Measurements from ENCODE around the gene LDLRAD2.

LDLRAD2 gene

DNA sequence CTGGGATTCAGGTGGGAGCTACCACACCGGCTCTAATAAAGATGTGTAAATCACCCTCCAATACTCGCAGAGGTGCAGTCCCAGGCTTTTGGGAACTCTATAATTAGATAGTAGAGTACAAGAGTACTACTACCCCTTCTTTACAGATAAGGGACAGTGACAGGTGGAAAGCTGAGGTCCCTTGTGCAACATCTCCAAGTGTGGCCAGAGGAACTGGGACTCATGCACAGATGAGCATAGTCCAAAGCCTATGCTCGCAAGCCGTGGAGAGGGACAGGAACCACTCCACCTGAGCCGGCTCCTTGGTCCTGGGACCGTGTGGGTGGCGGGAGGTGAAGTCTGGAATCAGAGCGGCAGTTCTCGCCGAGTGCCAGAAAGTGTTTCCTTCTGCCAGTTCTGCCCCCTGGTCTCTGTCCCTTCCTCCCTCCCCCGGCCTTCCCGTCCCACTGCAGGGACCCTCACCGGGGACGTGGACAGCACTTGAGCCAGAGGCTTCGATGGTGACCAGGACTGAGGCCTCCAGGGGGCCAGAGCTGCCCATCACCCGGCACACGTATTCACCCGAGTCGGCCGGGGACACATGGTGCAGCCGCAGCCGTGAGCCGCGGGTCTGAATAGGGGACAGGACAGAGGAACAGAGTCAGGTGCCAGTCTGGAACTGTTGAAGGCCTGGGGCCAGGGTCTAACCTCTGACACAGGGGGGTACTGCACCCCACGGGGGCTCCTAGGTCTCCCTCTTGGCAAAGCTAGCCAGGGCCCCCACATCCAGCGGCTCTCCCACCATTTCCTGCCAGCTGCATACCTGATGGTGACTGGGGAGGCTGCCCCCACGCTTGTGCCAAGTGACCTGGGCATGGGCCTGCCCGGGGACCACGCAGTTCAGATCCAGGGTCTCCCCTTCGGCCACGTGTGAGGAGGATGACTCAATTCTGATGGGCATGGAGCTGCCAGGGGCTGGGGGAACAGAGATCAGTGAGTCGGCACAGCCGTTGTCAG is 33.9 kb downstream of the LDLRAD2 start:
- DNase-seq: no peak

DNA sequence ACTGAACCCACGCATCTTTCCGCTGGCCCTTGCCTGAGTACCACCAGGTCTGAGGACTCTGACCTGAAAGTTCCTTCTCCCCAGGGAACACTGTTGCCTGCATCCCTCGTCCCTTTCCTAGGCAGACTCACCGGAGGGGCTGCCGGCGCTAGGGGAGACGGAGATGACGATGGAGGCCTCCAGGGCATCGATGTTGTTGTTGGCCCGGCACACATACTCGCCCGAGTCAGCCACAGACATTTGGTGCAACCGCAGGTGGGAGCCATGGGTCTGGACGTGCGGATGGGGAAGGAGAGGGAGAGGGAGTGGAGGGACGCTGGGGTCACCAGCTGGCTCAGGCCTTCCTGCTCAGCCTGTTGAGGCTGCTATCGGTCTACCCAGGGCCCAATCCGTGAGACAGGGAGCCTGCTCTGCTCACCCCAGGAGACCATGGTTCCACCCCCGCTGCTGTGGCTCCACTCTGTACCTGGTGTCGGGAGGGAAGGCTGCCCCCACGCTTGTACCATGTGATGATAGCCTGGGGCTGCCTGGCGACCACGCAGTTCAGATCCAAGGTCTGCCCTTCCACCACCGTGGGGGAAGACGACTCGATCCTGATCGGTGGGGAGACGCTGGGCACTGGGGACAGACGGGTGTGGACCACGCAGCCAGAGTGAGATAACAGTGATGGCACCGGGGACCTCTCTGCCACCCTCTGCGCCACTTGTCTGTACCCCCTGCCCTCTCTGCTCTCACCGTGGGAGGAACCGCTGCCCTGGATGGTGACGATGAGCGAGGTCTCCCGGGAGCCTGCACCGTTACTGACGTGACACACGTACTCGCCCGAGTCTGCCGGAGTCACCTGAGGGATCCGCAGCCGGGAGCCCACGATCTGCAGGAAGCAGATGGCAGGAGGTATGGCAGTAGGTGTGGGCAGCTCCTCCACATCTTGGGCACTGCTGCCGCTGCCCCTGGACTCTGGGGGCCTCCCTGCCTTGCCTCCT is 35.4 kb downstream of the LDLRAD2 start:
- no peak for DNase-seq

GRCh38 chr1:21848524-21849174 is 36.6 kb downstream of the LDLRAD2 start:
- DNase-seq: no peak

GRCh38 chr1:21849909-21850576 is 38.0 kb downstream of the LDLRAD2 start:
- DNase-seq: no peak

GRCh38 chr1:21851430-21852250 is 39.6 kb downstream of the LDLRAD2 start:
- no peak for DNase-seq

- DNase-seq: no peak
These were observed 40.4 kb downstream of the LDLRAD2 start for GRCh38 chr1:21852282-21853130.

DNA sequence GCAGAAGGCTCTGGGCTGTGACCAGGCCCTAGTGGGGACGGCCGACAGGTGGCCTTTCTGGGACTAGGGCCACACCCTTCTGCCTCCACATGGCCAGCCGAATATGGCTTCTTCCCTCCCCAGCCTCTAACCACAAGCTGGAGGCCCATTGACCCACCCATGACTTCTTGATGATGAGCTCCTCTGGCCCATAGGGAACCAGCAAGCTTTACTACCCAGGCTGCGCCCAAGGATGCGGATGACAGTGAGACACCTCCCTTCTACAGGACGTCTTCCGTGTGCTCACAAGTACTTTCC is 41.0 kb downstream of the LDLRAD2 start:
- DNase-seq: no peak

DNA sequence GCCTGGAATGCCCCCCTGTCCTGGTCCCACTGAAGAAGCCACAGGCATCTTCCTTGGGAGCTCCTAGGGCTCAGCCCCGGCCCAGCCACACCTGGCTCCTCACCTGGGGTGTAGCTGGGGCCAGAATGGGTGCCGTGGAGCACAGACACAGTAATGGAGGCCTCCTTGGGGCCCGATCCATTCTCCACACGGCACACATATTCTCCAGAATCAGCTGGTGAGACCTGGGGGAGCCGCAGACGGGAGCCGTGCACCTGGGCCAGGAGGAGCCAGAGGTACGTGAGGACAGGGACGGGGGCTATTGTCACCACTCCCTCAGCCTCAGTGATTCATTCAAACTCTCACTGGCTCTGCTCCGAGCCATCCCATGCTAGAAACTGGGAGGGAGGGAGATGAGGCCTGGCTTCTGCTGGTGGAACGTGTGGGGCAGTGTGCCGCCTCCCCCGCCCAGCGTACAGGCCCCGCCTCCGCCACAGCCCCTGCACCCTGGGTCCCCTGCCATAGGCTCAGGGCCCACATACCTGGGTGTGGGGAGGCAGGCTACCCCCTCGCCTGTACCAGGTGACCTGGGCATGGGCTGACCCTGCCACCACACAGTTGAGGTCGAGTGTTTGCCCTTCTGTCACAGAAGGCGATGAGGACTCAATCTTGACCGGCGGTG is 42.2 kb downstream of the LDLRAD2 start:
- DNase-seq: no peak

GRCh38 chr1:21854751-21855131 is 42.7 kb downstream of the LDLRAD2 start:
- no peak for DNase-seq

DNA sequence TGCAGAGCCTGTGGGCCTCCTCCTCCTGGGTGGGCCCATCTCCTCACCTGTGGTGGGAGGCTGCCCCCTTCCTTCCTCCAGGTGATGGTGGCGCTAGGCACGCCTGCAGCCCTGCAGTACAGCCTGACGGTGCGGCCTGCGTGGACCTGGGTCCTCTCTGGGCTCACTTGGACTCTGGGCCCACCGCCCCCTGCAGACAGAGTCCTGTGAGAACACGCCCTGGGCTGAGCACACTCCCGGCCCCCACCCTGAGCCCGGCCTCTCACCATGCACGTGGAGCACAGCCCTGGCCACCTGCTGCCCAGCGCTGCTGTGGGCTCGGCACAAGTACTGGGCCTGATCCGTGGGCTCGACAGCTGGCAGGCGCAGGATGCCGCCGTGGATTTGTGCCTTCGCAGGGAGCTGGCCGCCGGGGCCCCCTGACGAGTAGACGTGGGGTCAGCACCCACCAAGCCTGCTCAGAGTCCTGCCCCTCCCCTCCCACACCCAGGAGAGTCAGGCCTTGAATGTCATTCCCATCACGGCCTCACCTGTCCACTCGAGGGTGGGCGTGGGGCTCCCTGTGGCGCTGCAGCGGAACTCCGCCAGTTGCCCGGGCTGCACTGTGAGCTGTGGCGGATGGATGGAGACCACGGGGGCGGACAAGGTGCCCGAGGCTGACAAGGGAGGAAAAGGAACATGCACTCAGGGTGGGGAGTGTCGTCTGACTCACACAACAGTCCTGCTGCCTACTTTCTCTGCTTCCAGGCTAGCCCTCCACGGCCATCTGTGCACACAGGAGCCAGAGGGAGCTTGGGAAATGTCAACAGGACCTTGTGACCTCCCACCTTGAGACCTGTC is 43.4 kb downstream of the LDLRAD2 start:
- no peak for DNase-seq

GRCh38 chr1:21857142-21857839 is 45.2 kb downstream of the LDLRAD2 start:
- no peak for DNase-seq

- no peak for DNase-seq
These were observed 46.0 kb downstream of the LDLRAD2 start for GRCh38 chr1:21857840-21858670.

DNA sequence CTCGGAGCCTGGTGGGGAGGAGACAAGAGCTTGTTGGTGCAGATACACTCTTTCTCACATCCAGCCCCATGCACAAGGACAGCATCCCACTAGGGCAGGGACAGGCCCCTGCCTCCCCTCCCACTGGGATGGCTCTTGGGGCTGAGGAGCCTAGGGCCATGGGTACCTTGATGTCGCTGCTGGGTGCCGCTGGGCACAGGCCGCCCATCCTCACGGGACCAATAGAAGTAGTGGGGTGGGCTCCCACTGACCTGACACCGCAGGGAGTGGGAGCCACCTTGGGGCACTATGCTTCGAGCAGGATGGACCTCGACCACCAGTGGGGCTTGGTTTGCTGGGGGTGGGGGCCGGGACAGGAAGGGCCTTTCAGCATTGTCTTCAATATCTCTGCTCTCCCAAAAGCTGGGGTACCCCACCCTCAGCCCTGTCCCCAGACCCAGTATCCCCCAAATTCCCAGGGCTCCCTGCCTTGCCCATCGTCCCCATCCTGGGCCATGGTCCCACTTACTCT is 47.7 kb downstream of the LDLRAD2 start:
- DNase-seq: no peak

- no peak for DNase-seq
These were observed 48.9 kb downstream of the LDLRAD2 start for GRCh38 chr1:21860971-21861370.

DNA sequence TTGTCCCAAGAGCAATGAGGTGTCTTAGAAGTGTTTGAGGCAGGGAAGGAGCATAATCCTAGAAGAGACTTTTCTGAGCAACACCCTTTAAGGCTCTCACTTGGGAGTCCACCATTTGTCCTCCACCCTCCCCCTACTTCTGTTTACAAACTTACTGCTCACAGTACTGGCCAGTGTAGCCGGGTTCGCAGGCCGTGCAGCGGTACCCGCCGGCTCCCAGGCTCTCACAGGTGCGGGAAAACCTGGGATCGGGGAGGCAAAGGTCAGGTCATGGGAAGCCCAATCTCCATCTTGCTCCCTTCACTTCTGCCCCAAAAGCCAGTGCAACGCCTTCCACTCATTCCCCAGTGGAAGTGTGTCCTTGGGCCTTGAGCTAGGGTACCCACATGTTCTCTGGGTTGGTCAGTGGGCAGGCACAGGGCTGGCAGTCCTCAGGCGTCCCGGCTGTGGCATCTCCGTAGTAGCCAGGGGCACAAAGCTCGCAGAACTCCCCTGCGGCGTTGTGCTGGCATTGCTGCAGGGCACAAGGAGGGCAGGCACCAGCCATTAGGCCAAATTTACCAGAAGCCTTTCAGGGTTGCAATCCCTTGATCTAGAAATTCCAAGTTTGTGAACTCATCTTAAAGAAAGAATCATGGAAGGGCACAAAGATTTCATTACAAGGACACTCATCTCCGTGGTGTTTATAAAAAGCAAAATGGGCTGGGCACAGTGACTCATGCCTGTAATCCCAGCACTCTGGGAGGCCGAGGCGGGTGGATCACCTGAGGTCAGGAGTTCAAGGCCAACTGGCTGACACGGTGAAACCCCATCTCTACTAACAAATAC is 49.8 kb downstream of the LDLRAD2 start:
- DNase-seq: no peak

DNA sequence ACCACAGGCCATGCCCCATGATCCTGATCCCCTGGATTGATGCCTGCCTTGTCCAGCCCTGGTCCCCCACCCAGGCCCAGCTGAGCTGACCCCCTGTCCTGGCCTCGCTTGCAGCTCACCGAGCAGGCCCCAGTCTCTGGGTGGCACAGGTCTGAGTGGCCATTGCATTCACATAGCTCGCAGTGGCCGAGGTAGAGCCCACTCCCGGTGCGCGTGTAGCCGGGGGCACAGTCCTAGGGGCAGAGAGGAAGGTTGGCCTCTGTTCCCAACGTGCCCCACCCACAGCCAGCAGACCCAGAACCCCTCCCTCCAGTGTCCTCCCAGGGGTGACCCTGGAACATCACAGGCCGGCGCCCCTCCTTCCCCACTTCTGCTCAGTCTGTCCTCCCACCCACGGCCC is 51.9 kb downstream of the LDLRAD2 start:
- DNase-seq: no peak
